Small intestine (tissue), 7 donors: Measurements from ENCODE around the gene SLC4A8. TPM values are rescaled to one million over a fixed set of nuclear protein-coding genes. Genes with fewer than 3 reads are reported as not detected.

Experiments used
- DNase-seq, 2 donors: peaks; one replicate each; pipeline versions ENCODE4 v3.0.0 to v3.0.0-alpha.2; 2013
- FAIRE-seq: peaks from 2 replicates; lab custom pipeline; 2012; peaks lifted over from hg19 to GRCh38; lab: Jason Lieb, UNC
- H3K27ac ChIP-seq, 3 donors: one replicate each; pipeline ENCODE4 v1.5.1; 2013; ENCODE audit warnings: low read length in 2 of 3, mild to moderate bottlenecking in 2 of 3, control low read depth in 1 of 3, inconsistent platforms in 1 of 3, low read depth in 1 of 3, moderate library complexity in 1 of 3
- H3K27me3 ChIP-seq, 3 donors: one replicate each; pipeline ENCODE4 v1.6.1; 2013; ENCODE audit warnings: low read length in 3 of 3, inconsistent platforms in 1 of 3; ENCODE audit not compliant: control insufficient read depth in 3 of 3, insufficient read depth in 3 of 3
- H3K36me3 ChIP-seq, 3 donors: one replicate each; pipeline ENCODE4 v1.6.1; 2013; ENCODE audit warnings: low read length in 3 of 3, inconsistent platforms in 1 of 3, low read depth in 1 of 3, mild to moderate bottlenecking in 1 of 3, moderate library complexity in 1 of 3; ENCODE audit not compliant: control insufficient read depth in 3 of 3, insufficient read depth in 2 of 3
- H3K4me1 ChIP-seq, 3 donors: one replicate each; pipeline ENCODE4 v1.6.1; 2013; ENCODE audit warnings: low read length in 2 of 3, inconsistent platforms in 1 of 3, low read depth in 1 of 3, mild to moderate bottlenecking in 1 of 3, moderate library complexity in 1 of 3; ENCODE audit not compliant: control insufficient read depth in 3 of 3, insufficient read depth in 2 of 3
- H3K4me3 ChIP-seq, 3 donors: one replicate each; pipeline ENCODE4 v1.5.1; 2013; ENCODE audit warnings: low read length in 3 of 3, control low read depth in 1 of 3, inconsistent platforms in 1 of 3, low read depth in 1 of 3, mild to moderate bottlenecking in 1 of 3, moderate library complexity in 1 of 3
- H3K9me3 ChIP-seq, 2 donors: one replicate each; pipeline ENCODE4 v1.6.1; 2013; ENCODE audit warnings: low read depth in 1 of 2, low read length in 1 of 2; ENCODE audit not compliant: control insufficient read depth in 2 of 2, insufficient read depth in 1 of 2
- WGBS, 3 donors: extraction: QIAGEN DNeasy Blood & Tissue Kit; methylation state at CpG; one replicate each; pipeline ENCODE4 v1.1.7; 2013; 5-methylcytosine and 5-hydroxymethylcytosine counted together
- polyA plus RNA-seq, 4 donors: library from polyadenylated mRNA; stranded (reverse) in 3 of 4; unstranded in 1 of 4; fragments of 200-250 nt in 3 of 4; fragments of 120-200 nt in 1 of 4; gene quantifications; one replicate each; pipeline versions ENCODE4 v1.2.1 to v1.2.3, GENCODE V29; 2013
- donor health status: healthy with polysubstance abuse.
- donor health status: control.
- donor health status: control.
- donor health status: Bipolar disorder and iron deficiency.
- donor health status: healthy.

Gene SLC4A8
- polyA plus RNA-seq, 4 donors = 0.43 to 2.5 (median 1.7) TPM

- Histone ChIP-seq H3K27me3 (peaks cover 0 to 5% (median 5%) of the 10 kb centered on the region in 3 donors), H3K9me3 (no peaks in the 10 kb centered on the region), H3K36me3 (no peaks in the 10 kb centered on the region), H3K4me3 (no peak overlapping the region), H3K4me1 (no peaks in the 10 kb centered on the region), H3K27ac (no peak overlapping the region)
- no peak for FAIRE-seq
- no peak for DNase-seq
Observed at GRCh38 chr12:51546097-51546496, 121.5 kb downstream of the SLC4A8 start.

GRCh38 chr12:51547606-51548005, 123.0 kb downstream of the SLC4A8 start:
- Histone ChIP-seq H3K27me3 (peaks cover 0 to 10% (median 2%) of the 10 kb centered on the region in 3 donors), H3K4me3 (no peak overlapping the region), H3K36me3 (no peaks in the 10 kb centered on the region), H3K27ac (no peak overlapping the region), H3K9me3 (no peaks in the 10 kb centered on the region), H3K4me1 (no peaks in the 10 kb centered on the region)
- FAIRE-seq (no peak), DNase-seq (no peak)
- WGBS, 3 donors = 81 to 85% (median 84%) methylated on average over 6 of the region's 6 CpGs

GRCh38 chr12:51548241-51548640, 123.6 kb downstream of the SLC4A8 start:
- DNase-seq (no peak), FAIRE-seq (no peak)
- H3K4me3 ChIP-seq = no peak overlapping the region
- no peaks in the 10 kb centered on the region for H3K9me3 ChIP-seq
- 33 to 67% (median 41%) methylated on average over 2 of the region's 2 CpGs for WGBS, 3 donors
- no peak overlapping the region for H3K27ac ChIP-seq
- H3K36me3 ChIP-seq = no peaks in the 10 kb centered on the region
- peaks cover 0 to 10% (median under 1%) of the 10 kb centered on the region in 3 donors for H3K27me3 ChIP-seq
- no peaks in the 10 kb centered on the region for H3K4me1 ChIP-seq

GRCh38 chr12:51549637-51550036, 125.0 kb downstream of the SLC4A8 start:
- DNase-seq (no peak), FAIRE-seq (no peak)
- H3K27ac ChIP-seq = no peak overlapping the region
- H3K27me3 ChIP-seq = peaks cover 0 to 10% (median 4%) of the 10 kb centered on the region in 3 donors
- 82 to 84% (median 82%) methylated on average over 8 of the region's 8 CpGs for WGBS, 3 donors
- no peaks in the 10 kb centered on the region for H3K9me3 ChIP-seq
- H3K36me3 ChIP-seq = no peaks in the 10 kb centered on the region
- H3K4me3 ChIP-seq = no peak overlapping the region
- no peaks in the 10 kb centered on the region for H3K4me1 ChIP-seq

Other genes with a start within 250 kb of the SLC4A8 start
- 1 to 10 TPM in 3 of 4 donors, under 1 TPM in 1; 0.22 to 6.1 (median 3.5) TPM for gene POU6F1, start 206.8 kb upstream of the SLC4A8 start, polyA plus RNA-seq
- gene DAZAP2, start 186.0 kb upstream of the SLC4A8 start, polyA plus RNA-seq = 100 to 1,000 TPM; 325 to 498 (median 480) TPM
- 10 to 100 TPM; 22.2 to 48.7 (median 31.2) TPM for gene SMAGP, start 154.4 kb upstream of the SLC4A8 start, polyA plus RNA-seq
- 1 to 10 TPM; 1.6 to 6.1 (median 4.0) TPM for gene BIN2, start 100.7 kb upstream of the SLC4A8 start, polyA plus RNA-seq
- gene CELA1, start 78.2 kb upstream of the SLC4A8 start, polyA plus RNA-seq = under 1 TPM in 1 of 4 donors, not detected in 3; 0.09 TPM
- 10 to 100 TPM in 3 of 4 donors, 1 to 10 TPM in 1; 8.4 to 45.2 (median 22.5) TPM for gene GALNT6, start 33.4 kb upstream of the SLC4A8 start, polyA plus RNA-seq
- 1 to 10 TPM in 1 of 4 donors, under 1 TPM in 1, not detected in 2; 0.19 to 1.2 TPM for gene SCN8A, start 166.4 kb downstream of the SLC4A8 start, polyA plus RNA-seq